CMK (cell line): ENCODE measurements around the gene EIF4E1B.

Experiments used
- DNase-seq: peaks from one replicate; pipeline ENCODE4 v3.0.0-alpha.2; 2010; ENCODE audit warnings: low read depth

EIF4E1B gene

GRCh38 chr5:176647843-176648473 lies 17.5 kb downstream of the EIF4E1B start:
- DNase-seq = no peak

DNA sequence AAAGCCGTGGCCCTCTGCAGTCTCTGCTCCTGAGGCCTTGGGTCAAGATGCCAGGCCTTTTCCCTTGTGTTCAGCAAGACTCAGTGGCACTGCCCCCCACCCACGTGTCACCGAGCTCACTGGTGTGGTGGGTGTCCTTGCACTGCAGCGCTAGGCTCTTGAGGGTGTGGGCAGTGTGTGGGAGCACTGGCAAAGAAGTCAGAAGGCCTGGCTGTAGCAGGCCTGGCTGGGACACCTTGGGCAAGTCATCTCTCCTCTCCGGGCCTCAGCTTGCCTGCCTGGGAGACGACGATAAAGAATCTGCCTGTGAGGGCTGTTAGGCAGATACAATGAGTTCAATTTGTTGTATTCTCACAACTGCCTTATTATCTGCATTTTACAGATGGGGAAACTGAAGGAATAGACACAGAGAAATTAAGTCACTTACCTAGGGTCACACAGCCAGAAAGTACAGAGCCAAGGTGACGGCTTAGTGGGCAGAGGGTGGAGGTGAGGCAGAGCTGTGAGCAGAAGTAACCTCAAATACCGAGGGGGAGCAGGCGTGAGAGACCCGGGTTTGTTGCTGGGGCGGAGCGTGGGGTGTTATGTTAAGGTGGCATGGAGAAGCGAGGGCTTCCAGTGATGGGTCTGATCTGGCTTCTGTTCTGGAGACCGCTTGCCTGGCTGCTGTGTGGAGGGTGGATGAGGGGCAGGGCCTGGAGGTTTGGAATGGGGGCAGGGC lies 18.2 kb downstream of the EIF4E1B start:
- no peak for DNase-seq

DNA sequence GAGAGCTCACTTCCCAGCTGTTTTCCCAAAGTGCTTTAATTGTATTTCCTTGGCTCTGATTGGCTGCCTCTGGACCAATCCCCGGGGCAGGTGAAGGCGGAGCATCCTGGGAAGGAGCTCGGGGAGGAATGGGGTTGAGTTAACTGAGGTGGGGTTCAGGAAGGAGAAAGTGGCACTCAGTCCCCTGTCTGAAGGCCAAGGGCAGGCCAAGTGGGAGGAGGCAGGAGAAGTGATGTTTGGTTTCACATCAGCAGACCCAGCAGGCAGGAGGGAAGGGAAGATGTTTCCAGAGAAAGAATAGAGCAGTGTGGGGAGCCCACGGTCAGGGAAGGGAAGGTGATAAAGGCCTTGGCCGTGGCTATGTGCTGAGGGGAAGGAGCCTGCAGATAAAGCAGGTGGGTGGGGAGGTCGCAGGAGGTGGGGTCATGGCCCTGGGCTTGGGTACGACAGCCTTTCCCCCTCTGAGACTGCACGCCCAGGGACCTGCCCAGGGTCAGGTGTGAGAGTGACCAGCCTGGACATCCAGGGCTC lies 19.9 kb downstream of the EIF4E1B start:
- DNase-seq = no peak

GRCh38 chr5:176651472-176651980 lies 21.1 kb downstream of the EIF4E1B start:
- DNase-seq = no peak

DNA sequence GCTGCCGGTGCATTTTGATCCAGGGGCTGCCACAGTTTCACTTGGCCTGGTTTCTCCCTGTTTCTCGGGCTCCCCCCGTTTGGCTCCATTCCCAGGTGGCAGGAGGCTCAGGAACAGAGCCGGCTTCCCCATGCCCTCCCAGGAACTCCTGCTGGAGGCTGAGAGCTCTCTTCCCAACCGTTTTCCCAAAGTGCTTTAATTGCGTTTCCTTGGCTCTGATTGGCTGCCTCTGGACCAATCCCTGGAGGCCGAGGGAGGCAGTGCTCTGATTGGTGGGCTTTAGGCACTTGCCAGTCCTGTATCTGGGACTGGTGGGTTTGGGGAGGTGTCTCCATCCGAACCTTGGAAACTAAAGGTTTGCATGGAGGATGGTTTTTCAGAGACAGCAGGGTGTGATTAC lies 21.7 kb downstream of the EIF4E1B start:
- no peak for DNase-seq

GRCh38 chr5:176653401-176654385 lies 23.2 kb downstream of the EIF4E1B start:
- no peak for DNase-seq

GRCh38 chr5:176654856-176655255 lies 24.4 kb downstream of the EIF4E1B start:
- no peak for DNase-seq

DNA sequence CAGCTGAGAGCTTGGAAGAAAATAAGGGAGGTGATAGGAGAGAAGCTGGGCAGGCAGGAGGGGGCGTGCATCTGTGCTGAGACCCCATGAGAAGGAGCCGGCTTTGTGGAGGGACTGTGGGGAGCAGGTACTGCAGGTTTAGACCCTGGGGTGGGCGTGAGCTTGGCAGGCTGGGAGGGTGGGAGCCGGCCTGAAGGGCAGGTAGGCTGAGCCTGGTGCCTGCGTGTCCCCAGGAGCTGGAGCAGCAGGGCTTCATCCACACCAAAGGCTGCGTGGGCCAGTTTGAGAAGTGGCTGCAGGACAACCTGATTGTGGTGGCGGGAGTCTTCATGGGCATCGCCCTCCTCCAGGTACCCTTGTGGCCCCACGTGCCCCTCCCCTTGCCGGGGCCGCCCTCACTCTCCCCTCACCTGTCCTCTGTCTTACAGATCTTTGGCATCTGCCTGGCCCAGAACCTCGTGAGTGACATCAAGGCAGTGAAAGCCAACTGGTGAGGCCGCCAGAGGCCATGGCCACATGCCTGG lies 26.1 kb downstream of the EIF4E1B start:
- no peak for DNase-seq

DNA sequence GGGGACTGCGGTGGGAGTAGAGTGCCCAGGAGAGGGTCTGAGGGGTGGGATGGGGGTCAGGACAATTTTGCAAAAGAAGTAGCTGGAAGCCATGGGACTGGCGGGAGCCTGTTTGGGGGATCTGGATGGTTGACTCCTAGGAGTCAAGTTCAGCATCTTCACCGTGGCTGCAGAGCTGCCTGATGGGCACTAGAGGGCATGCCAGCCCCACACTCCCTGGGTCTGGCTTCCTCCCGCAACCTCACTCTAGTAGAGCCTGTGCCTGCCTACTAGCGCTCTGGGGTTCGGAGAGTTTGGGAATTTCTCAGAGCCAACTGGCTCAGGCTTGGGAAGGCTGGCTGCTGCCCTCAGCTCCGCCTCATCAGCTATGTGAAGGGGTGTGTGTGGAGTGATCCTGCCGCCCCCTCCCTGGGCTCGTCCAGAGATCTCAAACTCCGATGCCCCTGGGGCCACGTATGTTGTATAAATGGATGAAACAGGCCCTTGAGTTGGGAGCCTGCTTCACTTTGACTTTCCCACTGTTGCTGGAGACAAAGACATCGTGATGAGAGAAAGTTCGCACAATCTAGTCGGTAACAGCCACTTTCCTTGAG lies 27.6 kb downstream of the EIF4E1B start:
- no peak for DNase-seq

- no peak for DNase-seq
These were observed 28.5 kb downstream of the EIF4E1B start for GRCh38 chr5:176658817-176659511.

DNA sequence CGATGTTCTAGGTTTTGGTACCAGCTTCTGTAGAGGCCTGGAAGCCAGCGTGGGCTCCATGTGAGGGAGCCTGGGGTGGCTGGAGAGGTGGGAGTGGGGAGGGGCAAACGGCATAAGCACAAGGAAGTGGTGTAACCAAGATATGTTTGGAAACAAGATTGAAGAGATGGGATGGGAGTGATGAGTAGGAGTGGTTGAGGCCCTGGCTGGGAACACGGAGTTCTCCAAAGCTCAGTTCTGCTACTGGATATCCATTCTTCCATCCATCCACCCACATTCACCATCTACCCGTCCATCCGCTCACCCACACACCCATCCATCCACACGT lies 29.0 kb downstream of the EIF4E1B start:
- no peak for DNase-seq

- no peak for DNase-seq
These were observed 29.5 kb downstream of the EIF4E1B start for GRCh38 chr5:176659860-176660461.

DNA sequence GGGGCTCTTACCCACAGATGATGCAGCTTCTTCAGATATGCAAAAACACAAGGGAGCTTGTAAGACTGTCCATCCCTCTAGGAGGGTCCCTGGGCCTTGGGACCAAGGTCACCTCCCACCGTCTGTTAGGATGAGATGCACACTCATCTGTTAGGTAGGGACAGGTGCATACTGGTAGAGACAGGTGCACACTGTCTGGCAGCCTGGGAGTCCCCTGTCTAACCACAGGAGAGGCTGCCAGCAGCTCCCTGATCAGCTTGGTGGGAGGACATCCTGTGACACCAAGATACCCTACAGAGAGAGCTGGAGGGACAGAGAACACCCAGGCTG lies 30.0 kb downstream of the EIF4E1B start:
- no peak for DNase-seq

DNA sequence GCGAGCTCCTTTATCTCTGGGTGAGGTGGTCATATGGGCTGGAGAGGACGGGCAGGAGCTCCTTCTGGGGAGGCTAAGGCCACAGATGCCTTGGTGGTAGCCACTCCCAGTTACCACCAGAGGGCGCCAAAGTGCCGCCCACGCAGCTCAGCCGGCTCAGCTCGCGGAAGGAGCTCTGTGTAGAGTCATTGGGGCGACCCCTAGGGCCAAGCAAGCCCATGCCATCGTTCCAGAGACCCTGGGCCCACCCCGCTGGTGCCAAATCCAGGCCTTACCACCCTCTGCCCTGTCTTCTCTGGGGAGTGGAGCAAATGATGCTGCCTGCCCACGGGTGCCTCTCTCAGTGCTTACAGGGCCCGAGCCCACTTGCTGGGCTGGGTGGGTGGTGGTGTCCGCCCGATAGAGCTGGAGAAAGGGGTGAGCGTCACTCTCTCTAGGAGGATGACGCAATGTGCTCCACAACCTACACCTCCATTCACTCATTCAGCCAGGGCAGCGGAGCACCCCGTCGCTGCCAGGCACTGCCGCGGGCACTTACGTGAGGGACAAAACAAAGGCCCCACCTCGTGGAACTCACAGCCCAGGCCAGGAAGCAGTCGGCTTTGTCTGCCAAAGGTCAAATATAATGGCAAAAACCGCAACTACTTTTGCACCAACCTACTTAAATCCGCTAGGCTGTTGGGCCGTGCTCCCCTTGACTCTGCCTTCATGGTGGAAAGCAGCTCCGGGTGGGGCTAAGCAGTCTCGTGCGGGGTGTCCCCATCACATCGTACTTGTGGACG lies 30.6 kb downstream of the EIF4E1B start:
- DNase-seq = peak; percentile 44

DNA sequence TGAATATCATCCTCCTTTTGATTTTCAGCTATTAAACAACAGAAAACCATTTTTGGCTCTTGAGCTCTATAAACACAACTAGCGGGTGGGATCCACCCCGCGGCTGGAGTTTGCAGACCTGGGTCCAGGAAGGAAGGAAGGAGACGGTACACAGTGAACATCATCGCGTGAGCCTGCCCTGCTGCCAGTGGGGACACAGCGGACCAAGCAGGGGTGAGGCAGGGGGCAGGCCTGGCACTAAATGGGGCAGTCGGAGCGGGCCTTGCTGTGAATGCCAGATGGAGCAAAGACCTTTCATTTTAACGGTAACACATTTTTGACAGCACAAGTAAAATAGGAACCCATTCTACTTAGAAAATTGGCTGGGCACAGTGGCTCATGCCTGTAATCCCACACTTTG lies 31.2 kb downstream of the EIF4E1B start:
- no peak for DNase-seq

GRCh38 chr5:176662371-176663333 lies 32.2 kb downstream of the EIF4E1B start:
- DNase-seq = no peak

DNA sequence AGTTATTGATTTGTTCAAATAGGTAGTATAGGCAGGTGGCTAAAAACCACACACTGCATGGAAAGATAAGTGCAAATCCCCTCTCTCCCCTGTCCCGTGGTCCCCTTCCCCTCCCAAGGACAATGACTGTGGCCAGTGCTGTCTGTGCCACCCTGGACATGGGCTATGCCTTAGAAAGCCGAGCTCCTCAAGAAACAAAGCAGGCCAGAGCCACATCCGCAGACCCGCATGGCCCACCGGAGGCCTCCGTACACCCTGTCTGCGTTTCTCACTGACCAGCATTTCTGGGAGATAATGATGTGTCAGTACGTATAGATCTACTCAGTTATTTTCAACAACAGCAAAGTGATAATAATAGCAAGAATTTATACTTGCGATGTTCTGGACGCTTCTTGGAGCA lies 33.1 kb downstream of the EIF4E1B start:
- DNase-seq = no peak

DNA sequence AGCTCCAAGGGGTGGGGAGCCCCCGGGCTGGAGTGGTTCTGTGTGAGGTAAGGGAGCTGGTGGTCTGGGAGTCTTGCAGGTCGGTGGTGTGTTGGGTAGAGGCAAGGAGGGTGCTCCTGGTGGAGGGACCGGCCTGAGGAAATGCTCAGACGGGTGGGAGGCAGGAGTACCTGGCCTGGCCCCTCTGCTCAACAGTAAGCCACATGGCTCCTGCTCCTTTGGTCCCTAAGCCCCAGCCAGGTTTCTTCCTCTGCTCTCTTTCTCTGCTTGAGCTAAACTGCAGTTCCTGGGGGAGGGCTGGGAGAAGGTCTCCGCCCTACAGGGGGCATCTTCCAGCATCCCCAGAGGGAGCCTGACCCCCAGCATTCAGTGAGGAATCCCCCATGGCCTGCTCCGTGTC lies 34.0 kb downstream of the EIF4E1B start:
- no peak for DNase-seq

GRCh38 chr5:176664886-176665285 lies 34.4 kb downstream of the EIF4E1B start:
- no peak for DNase-seq
